Tibial nerve (tissue), 4 donors: ENCODE data around the gene ELMOD1. TPM values are rescaled to one million over a fixed set of nuclear protein-coding genes. Genes with fewer than 3 reads are reported as not detected.

Experiments used
- DNase-seq, 2 donors: peaks; one replicate each; pipeline ENCODE4 v3.0.0-alpha.2; 2019; ENCODE audit warnings: low spot score in 2 of 2
- H3K27ac ChIP-seq, 4 donors: fragments of 200-600 bp; sonication (generic) in 3 of 4; one replicate each; pipeline ENCODE4 v1.5.1; 2017 to 2019; ENCODE audit warnings: mild to moderate bottlenecking in 1 of 4
- H3K27me3 ChIP-seq, 2 donors: fragments of 200-600 bp; sonication (generic) in 1 of 2; one replicate each; pipeline versions ENCODE4 v1.5.1 to v1.6.0; 2017 to 2019
- H3K36me3 ChIP-seq, 3 donors: fragments of 200-600 bp; sonication (generic); one replicate each; pipeline ENCODE4 v1.5.1; 2018 to 2019
- H3K4me1 ChIP-seq, 4 donors: fragments of 200-600 bp; sonication (generic) in 3 of 4; one replicate each; pipeline ENCODE4 v1.5.1; 2017 to 2019
- H3K4me3 ChIP-seq, 4 donors: fragments of 200-600 bp; sonication (generic) in 3 of 4; one replicate each; pipeline ENCODE4 v1.5.1; 2017 to 2019; ENCODE audit warnings: mild to moderate bottlenecking in 1 of 4, moderate library complexity in 1 of 4
- H3K9me3 ChIP-seq, 4 donors: fragments of 200-600 bp; sonication (generic) in 3 of 4; one replicate each; pipeline ENCODE4 v1.5.1; 2017 to 2019
- EP300 ChIP-seq, 2 donors: sonication (generic); formaldehyde crosslinking; IDR thresholded peaks; one replicate each; pipeline ENCODE4 v1.6.1; 2017; ENCODE audit warnings: antibody characterized with exemption in 2 of 2, mild to moderate bottlenecking in 1 of 2
- POLR2A ChIP-seq, 2 donors: fragments of 450-650 bp; IDR thresholded peaks; one replicate each; pipeline ENCODE4 v1.6.1; 2017; ENCODE audit warnings: antibody characterized with exemption in 2 of 2, mild to moderate bottlenecking in 2 of 2, moderate library complexity in 2 of 2
- WGBS, 2 donors: methylation state at CpG; one replicate each; pipeline ENCODE4 v1.1.5; 2018; 5-methylcytosine and 5-hydroxymethylcytosine counted together
- total RNA-seq, 4 donors: library from RNA; depleted of rRNA; stranded (reverse); fragments of >200 nt; gene quantifications; one replicate each; pipeline ENCODE4 v1.1.0, GENCODE V29; 2016
- TF ChIP-seq, protein P1 (sequence below), 5 experiments: fragments of 200-600 bp in 3 of 5; fragments of 450-650 bp in 2 of 5; sonication (generic) in 3 of 5; IDR thresholded peaks; one replicate each; pipeline ENCODE4 v1.5.1; 2016 to 2019; ENCODE audit warnings: antibody characterized with exemption in 5 of 5, mild to moderate bottlenecking in 3 of 5, moderate library complexity in 2 of 5

ELMOD1 gene
- total RNA-seq, 4 donors from 2014 or later = 0.30 to 1.2 (median 0.85) TPM

DNA sequence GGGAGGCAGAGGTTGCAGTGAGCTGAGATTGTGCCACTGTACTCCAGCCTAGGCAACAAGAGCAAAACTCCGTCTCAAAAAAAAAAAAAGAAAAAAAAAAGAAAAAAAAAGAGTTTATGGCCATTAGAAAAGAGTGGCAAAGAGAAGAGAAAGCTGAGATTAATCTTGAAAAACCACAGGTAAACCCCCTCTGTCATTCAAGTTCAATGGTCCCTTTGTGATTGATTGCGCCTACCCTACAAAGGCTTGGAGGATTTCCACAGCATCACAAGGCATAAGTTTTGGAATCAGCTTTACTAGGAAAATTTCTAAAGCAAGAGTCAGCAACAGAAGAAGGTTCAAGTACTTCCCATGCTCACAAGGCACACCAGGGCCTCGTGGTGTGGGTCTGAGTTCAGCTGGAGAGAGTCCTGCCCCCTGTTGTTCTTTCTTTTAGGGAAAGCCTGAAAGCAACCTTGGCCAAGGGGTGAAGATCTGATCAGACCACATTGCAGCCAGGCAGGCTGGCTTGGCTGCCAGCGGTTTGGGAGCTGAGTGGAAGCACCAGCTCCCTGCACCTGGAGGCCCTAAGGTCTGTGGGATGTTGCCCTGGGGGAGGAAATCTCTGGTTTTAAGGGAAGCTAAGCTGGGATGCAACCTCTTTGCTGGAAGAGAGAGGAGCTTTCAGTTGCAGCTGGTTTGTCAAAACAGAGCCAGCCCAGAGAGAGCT is 79.1 kb downstream of the ELMOD1 start:
- 53 to 68% methylated on average over 4 of the region's 4 CpGs for WGBS, 2 donors

DNA sequence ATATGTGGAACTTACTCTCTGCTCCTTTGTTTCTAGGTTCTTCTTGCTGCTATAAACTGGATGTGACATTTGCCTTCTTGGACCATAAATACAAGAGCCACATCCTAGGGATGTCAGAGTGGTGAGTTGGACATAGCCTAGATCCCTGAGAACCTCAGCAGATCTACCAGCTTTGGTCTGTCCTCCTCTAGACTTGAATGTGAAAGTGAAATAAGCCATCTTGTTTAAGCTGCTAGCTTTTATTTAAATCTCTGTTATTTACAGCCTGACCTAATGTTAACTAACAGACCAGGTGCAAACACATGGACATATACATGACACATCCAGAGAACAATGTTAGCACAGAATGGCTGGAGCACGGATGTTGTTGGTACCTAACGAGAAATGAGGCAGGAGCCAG is 85.0 kb downstream of the ELMOD1 start:
- DNase-seq = no peak
- TF ChIP-seq EP300 (IDR thresholded peaks at IDR 0.05) (no peak), POLR2A (IDR thresholded peaks at IDR 0.05) (no peak)
- Histone ChIP-seq H3K4me3 (no peak overlapping the region), H3K27ac (no peak overlapping the region), H3K9me3 (no peaks in the 10 kb centered on the region), H3K4me1 (no peaks in the 10 kb centered on the region), H3K36me3 (no peaks in the 10 kb centered on the region), H3K27me3 (no peaks in the 10 kb centered on the region)
- 67 to 74% methylated on average over 2 of the region's 2 CpGs for WGBS, 2 donors

More for the DNA sequence above, 79.1 kb downstream of the ELMOD1 start:
- Histone ChIP-seq H3K4me3 (no peak overlapping the region), H3K9me3 (no peaks in the 10 kb centered on the region), H3K36me3 (no peaks in the 10 kb centered on the region), H3K27me3 (no peaks in the 10 kb centered on the region), H3K4me1 (peaks cover 0 to 3% (median 0%) of the 10 kb centered on the region in 4 donors), H3K27ac (no peak overlapping the region)
- TF ChIP-seq POLR2A (IDR thresholded peaks at IDR 0.05) = no peak
- TF ChIP-seq EP300 (IDR thresholded peaks at IDR 0.05) = no peak
- TF ChIP-seq, protein P1, sequence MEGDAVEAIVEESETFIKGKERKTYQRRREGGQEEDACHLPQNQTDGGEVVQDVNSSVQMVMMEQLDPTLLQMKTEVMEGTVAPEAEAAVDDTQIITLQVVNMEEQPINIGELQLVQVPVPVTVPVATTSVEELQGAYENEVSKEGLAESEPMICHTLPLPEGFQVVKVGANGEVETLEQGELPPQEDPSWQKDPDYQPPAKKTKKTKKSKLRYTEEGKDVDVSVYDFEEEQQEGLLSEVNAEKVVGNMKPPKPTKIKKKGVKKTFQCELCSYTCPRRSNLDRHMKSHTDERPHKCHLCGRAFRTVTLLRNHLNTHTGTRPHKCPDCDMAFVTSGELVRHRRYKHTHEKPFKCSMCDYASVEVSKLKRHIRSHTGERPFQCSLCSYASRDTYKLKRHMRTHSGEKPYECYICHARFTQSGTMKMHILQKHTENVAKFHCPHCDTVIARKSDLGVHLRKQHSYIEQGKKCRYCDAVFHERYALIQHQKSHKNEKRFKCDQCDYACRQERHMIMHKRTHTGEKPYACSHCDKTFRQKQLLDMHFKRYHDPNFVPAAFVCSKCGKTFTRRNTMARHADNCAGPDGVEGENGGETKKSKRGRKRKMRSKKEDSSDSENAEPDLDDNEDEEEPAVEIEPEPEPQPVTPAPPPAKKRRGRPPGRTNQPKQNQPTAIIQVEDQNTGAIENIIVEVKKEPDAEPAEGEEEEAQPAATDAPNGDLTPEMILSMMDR (IDR thresholded peaks at IDR 0.05) = no peak
- no peak for DNase-seq

DNA sequence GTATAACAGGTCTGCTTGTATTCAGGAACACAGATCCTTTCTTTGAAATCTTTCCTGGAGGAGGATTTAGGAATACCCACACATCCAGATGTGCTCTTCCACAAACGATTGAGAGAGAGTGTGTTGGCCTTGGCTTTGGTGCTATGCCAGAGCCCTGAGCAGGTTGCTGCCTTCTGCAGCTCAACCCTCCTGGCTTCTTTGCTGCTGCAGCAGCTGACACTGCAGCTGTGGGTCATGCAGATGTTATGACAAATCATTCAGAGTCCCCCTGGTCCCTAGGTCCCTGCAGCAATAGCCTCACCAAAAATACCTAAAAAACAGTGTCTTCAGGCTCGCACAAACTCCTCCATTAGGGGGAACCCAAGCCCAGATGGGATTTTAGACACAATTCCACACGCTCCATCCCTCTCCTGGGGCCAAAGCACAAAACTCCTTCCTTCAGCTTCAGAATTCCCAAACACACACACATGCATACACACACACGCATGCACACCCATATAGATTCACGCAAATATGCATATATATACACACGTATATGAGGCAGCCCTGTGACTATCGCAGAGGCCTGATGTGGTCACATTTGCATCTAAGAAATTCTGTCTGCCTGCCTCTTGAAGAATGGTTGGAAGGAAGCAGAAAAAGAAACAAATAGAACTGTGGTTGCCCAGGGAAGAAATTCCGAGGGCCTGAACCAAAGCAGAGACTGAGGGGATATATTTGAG is 85.5 kb downstream of the ELMOD1 start:
- Histone ChIP-seq H3K9me3 (no peaks in the 10 kb centered on the region), H3K36me3 (no peaks in the 10 kb centered on the region), H3K27ac (no peak overlapping the region), H3K4me1 (no peaks in the 10 kb centered on the region), H3K4me3 (no peak overlapping the region), H3K27me3 (no peaks in the 10 kb centered on the region)
- 80 to 82% methylated on average over 8 of the region's 8 CpGs for WGBS, 2 donors
- DNase-seq = no peak
- no peak for TF ChIP-seq EP300 (IDR thresholded peaks at IDR 0.05)
- no peak for TF ChIP-seq POLR2A (IDR thresholded peaks at IDR 0.05)
- TF ChIP-seq, protein P1 (IDR thresholded peaks at IDR 0.05) = no peak

DNA sequence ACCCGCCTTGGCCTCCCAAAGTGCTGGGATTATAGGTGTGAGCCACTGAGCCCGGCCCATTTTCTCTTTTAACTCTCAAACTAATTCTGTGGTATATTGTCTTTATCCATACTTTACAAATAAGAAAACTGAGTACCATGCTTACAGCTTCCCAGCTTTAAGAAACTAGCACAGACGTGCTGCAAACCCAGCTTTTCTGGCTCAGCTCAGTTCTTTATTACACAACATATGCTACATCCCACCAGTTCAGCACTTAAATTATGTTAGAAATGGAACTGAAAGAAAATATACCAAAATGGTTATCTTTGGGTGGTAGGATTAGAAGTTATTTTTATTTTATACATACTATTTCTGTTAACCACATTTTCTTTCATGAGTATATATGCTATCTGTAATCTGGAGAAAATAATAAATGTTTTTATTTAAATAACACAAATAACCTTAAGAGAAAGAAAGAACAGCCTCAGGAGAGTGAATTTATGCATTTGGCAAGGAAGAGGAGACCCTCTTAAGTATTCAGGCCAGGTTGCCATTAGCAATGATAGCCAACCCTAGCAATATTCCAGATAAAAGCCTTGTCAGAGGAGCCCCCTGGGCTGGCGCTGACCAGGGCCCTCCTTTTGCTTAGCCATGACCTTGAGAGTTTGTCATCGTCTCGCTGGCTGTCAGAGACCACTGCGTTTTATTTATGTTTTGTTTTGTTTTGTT is 87.1 kb downstream of the ELMOD1 start:
- no peak overlapping the region for H3K27ac ChIP-seq
- H3K36me3 ChIP-seq = no peaks in the 10 kb centered on the region
- H3K9me3 ChIP-seq = no peaks in the 10 kb centered on the region
- no peak for TF ChIP-seq POLR2A (IDR thresholded peaks at IDR 0.05)
- TF ChIP-seq, protein P1 (IDR thresholded peaks at IDR 0.05) = no peak
- no peak for TF ChIP-seq EP300 (IDR thresholded peaks at IDR 0.05)
- DNase-seq = no peak
- H3K4me3 ChIP-seq = no peak overlapping the region
- no peaks in the 10 kb centered on the region for H3K27me3 ChIP-seq
- WGBS, 2 donors = 72 to 77% methylated on average over 7 of the region's 7 CpGs
- no peaks in the 10 kb centered on the region for H3K4me1 ChIP-seq

DNA sequence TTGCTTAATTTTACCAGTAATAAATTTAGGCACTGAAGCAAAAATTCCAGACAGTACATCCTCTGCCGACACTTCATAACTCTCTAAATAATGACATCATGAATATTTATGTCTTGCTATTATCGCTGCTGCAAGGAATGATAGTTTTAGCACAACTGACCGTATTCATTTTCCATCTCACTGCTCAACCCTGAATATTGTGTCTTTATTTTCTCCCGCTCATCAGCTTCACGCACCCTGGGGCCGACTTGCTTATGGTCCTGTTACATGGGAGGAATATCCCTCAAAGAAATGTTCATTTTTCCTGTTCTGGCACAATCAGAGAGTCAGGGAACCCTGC is 87.7 kb downstream of the ELMOD1 start:
- Histone ChIP-seq H3K4me1 (no peaks in the 10 kb centered on the region), H3K9me3 (no peaks in the 10 kb centered on the region), H3K4me3 (no peak overlapping the region), H3K36me3 (no peaks in the 10 kb centered on the region), H3K27me3 (no peaks in the 10 kb centered on the region), H3K27ac (no peak overlapping the region)
- TF ChIP-seq EP300 (IDR thresholded peaks at IDR 0.05) (no peak), POLR2A (IDR thresholded peaks at IDR 0.05) (no peak)
- TF ChIP-seq, protein P1 (IDR thresholded peaks at IDR 0.05) = no peak
- WGBS, 2 donors = 54 to 66% methylated on average over 6 of the region's 6 CpGs
- DNase-seq = no peak
